SIG-M5 treated with dmso at 0.1 percent for 504 hours (cell line): ENCODE measurements around the gene SPTB.
A peak's percentile ranks its signal among the peaks of the same experiment; 100 is the strongest.

Source experiments
- DNase-seq: peaks from one replicate; lab custom pipeline; 2025; ENCODE audit not compliant: unreplicated experiment; lab: John Stamatoyannopoulos, UW

SPTB gene

DNA sequence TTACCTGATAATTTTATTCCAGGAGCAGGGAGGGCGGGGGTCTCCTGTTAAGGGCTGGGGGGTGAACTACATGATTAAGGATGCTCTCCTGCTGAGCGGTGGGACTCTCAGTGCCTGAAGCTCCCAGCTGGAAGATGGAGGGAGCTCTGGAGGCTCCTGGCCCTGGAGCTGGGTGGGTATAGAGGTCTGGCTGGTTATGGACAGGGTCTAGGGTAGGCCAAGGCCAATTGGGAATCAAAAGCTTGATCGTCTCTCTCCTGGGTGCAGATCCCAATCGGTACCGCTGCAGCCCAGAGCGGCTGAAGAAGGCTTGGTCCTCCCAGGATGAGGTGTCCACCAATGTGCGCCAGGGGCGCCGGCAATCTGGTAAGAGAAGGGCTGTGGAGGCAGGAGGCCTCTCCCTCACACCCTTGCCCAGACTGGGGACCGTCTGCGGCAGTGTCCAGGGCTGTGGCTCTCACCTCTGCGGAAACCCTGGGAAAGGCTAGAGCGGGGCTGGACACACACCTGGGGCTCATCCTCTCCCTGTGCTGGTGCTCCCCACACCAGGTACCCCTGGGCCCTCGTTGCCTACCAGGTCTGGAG lies 147.1 kb downstream of the SPTB start:
- DNase-seq: no peak

- DNase-seq: no peak
Observed at GRCh38 chr14:64732066-64732465, 147.6 kb downstream of the SPTB start.

GRCh38 chr14:64731141-64731581 lies 148.5 kb downstream of the SPTB start:
- no peak for DNase-seq

DNA sequence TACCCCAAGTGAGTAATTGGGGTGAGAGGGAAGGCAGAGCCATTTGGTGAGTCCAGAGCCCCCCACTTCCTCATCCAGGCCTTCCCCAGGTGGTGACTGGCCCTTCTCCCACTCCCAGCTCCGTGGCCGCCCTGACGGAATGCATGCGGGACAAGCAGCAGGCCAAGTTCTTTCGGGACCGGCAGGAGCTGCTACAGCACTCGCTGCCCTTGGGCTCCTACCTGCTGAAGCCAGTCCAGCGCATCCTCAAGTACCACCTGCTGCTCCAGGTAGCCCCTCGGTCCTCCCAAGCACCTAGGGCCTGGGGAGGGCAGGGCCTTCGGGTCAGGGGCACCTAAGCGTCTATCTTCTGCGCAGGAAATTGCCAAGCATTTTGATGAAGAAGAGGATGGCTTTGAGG lies 149.0 kb downstream of the SPTB start:
- no peak for DNase-seq

DNA sequence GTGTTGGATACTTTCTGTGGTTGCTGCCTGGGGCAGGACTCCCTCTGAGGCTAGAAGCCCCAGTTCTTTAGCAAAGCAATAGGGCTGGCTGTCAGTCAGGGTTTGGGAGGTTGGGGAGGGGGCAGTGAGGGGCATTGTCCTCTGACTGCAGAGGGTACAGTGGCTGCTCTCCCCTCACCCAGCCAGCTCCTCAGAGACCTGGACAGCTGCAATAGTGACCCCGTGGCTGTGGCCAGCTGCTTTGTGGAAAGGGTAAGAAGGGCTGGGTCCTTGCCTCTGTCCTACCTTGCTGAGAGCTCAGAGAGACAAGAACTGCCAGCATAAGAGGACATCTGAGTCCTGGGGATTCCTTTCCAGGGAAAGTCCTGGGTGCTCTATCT lies 149.7 kb downstream of the SPTB start:
- DNase-seq: no peak

- no peak for DNase-seq
Observed at GRCh38 chr14:64729386-64730060, 150.2 kb downstream of the SPTB start.

GRCh38 chr14:64728856-64729255 lies 150.9 kb downstream of the SPTB start:
- DNase-seq: no peak

GRCh38 chr14:64728106-64728505 lies 151.6 kb downstream of the SPTB start:
- DNase-seq: no peak

DNA sequence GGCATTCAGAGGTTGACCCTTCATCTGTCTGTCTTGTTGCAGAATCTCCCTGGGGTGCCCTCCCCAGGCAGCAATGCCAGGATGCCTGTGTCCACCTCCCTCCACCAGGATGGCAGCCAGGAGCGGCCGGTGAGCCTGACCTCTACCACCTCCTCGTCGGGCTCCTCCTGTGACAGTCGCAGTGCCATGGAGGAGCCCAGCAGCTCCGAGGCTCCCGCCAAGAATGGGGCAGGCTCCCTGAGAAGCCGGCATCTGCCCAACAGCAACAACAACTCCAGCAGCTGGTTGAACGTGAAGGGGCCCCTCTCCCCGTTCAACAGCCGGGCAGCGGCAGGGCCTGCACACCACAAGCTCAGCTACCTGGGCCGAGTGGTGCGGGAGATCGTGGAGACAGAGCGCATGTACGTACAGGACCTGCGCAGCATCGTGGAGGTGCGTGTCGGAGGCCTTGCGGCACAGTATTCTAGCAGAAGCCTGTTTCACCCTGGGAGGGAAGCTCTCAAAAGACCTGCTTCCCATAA lies 152.1 kb downstream of the SPTB start:
- DNase-seq: no peak

DNA sequence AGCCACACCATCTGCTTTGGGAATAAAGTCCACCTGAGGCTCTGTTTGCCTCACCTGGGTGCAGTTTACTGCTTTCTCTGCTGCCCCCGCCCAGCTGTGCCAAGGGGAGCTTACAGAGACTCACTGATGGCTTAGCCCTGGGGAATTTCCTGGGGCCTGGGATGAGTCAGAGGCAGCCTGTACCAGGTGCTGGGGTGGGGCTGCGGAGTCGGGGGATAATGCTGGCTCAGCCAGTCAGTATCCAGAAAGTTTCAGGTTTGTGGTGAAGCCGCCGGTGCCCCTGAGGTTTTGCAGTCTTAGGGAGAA lies 153.2 kb downstream of the SPTB start:
- DNase-seq: peak; percentile 20

GRCh38 chr14:64725879-64726584 lies 153.7 kb downstream of the SPTB start:
- no peak for DNase-seq

- DNase-seq: no peak
Observed at GRCh38 chr14:64725261-64725815, 154.4 kb downstream of the SPTB start.

GRCh38 chr14:64724578-64724930 lies 155.2 kb downstream of the SPTB start:
- no peak for DNase-seq

DNA sequence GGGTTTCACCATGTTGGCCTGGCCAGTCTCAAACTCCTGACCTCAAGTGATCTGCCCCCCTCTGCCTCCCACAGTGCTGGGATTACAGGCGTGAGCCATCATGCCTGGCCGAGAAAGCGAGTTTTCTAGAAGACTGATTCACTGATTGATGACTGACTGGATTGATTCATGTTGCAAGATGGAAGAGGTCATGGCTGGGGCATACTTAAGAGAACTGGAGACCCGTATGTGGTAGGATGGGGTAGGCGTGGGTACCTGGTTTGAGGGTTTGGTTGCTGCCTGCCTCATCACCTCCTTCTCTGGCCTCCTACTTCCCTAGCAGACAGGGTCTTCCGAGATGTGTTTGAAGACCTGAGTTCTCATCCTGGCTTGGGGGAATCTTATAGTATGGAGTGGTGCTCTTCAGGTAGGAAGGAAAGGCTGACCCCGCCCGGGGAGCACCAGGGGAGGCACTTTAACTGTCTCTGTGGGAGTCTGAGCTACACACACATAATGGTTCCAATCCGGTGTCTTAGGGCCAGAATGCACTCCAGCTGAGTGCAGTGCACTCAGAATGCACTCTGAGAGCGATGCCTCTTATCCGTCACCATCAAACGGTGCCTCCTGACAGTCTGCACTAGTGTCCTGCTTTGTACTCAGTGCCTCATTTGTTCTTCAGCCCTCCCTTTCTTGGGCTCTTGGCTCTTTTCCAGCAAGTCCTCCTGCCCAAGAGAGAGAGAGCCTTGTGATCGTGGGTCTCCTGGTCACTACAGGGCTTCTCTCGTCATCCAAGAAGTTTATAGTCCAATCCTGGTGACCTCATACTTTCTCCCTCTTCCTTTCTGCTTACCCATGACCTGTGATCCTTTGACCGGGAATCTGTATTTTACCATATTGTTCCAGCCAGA lies 155.8 kb downstream of the SPTB start:
- DNase-seq: no peak

- no peak for DNase-seq
Observed at GRCh38 chr14:64722842-64723447, 156.8 kb downstream of the SPTB start.

GRCh38 chr14:64721899-64722298 lies 157.8 kb downstream of the SPTB start:
- no peak for DNase-seq

DNA sequence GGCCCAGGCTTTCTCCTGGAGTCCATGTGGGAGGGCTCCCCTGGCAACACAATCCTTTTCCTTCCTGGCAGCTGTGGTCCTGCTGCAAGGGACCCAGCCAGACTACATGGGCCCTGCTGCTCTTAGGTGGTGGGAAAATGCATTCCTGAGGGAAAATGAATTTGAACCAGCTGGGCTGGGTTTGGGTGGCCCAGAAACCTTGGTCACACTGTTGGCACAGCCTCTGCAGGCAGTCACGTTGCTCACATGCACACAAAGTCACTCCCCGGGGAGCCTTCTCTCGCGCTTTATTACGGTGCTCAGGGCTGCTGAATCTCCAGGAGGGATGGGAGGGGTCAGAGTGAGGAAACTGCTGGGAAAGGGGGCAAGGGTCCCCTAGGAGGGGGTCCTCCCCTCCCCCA lies 158.3 kb downstream of the SPTB start:
- no peak for DNase-seq

DNA sequence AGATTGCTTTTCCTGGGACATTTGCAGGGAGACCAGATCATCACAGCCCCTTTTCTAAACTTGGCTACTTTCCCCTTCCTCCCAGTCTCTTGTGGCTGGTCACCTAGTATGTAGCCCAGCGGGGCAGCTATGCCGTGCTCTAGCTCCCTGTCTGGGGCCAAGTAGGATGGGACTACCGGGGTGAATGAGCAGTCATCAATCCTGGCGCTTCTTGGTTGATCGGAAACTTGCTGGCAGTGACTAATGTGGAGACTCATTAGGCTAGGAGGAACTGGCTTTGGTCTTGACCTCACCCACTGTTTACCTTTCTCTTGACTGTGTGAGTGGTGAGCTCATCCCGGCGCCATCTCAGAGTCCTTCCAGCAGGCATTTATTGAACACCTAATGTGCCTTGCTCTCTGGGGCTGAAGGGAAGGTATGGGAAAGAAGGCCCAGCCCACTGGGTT lies 159.6 kb downstream of the SPTB start:
- peak; percentile 64 for DNase-seq

DNA sequence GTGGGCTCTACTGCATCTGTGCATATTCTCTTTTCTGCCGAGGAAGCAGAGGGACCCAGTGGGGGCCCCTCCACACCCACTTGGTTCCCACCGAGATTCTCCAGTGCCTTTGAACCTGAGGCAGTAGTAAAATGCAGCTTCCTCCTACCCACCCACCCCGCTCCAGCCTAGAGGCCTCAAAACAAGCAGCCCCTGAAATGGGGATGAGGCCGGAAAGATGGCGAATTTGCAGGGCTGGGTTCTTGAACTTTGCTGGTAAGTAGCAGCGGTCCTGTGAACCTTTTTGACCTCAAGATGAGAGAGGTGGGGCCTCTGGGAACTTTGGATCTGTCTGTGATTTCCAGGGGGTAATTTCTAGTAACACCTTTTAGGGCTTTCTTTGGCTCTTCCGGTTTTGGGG lies 160.1 kb downstream of the SPTB start:
- DNase-seq: no peak

- no peak for DNase-seq
Observed at GRCh38 chr14:64718762-64719161, 160.9 kb downstream of the SPTB start.

- DNase-seq: peak; percentile 14
Observed at GRCh38 chr14:64717870-64718269, 161.8 kb downstream of the SPTB start.
